ENCODE data around the gene PAOX.

Gene PAOX

GRCh38 chr10:133388236-133388972 lies 9.3 kb downstream of the PAOX start:
- no peak overlapping the region for H3K27ac ChIP-seq
- TF ChIP-seq CTCF (conservative IDR thresholded peaks at IDR 0.05): no peak

- H3K27ac ChIP-seq: no peak overlapping the region
These were observed 10.1 kb downstream of the PAOX start for GRCh38 chr10:133388973-133389818.

GRCh38 chr10:133390597-133391248 lies 11.7 kb downstream of the PAOX start:
- H3K27ac ChIP-seq: no peak overlapping the region

More at GRCh38 chr10:133388973-133389818, 10.1 kb downstream of the PAOX start:
- TF ChIP-seq CTCF (conservative IDR thresholded peaks at IDR 0.05): no peak

GRCh38 chr10:133391249-133391635 lies 12.2 kb downstream of the PAOX start:
- no peak overlapping the region for H3K27ac ChIP-seq
- no peak for TF ChIP-seq CTCF (conservative IDR thresholded peaks at IDR 0.05)

More at GRCh38 chr10:133390597-133391248, 11.7 kb downstream of the PAOX start:
- TF ChIP-seq CTCF (conservative IDR thresholded peaks at IDR 0.05): no peak

- no peak overlapping the region for H3K27ac ChIP-seq
- no peak for TF ChIP-seq CTCF (conservative IDR thresholded peaks at IDR 0.05)
These were observed 12.9 kb downstream of the PAOX start for GRCh38 chr10:133391761-133392518.

GRCh38 chr10:133393401-133394063 lies 14.5 kb downstream of the PAOX start:
- H3K27ac ChIP-seq: peak overlapping the region; percentile 87
- TF ChIP-seq CTCF (conservative IDR thresholded peaks at IDR 0.05): no peak
